ENCODE data around the gene CNTNAP2. TPM values are rescaled to one million over a fixed set of nuclear protein-coding genes. Genes with fewer than 3 reads are reported as not detected.

CNTNAP2 gene
- total and polyA plus RNA-seq, 2 of the 8 experiments (the other 6 are each of a cell fraction or from before 2014, with no cell fraction given): 27.9 to 71.0 TPM

GRCh38 chr7:146355216-146355615, 238.6 kb downstream of the CNTNAP2 start:
- FAIRE-seq: no peak
- TF ChIP-seq KDM4A (IDR thresholded peaks at IDR 0.05; ENCODE audit: low read depth, low read length, severe bottlenecking) (no peak), CHD2 (IDR thresholded peaks at IDR 0.05; ENCODE audit: low read length) (no peak), ZNF274 (IDR thresholded peaks at IDR 0.05; ENCODE audit: borderline replicate concordance, extremely low read depth, low read length) (no peak), TEAD4 (IDR thresholded peaks at IDR 0.05; ENCODE audit: low read depth, low read length) (no peak), POU5F1 (IDR thresholded peaks at IDR 0.05; ENCODE audit: low read depth, low read length) (no peak), JUND (IDR thresholded peaks at IDR 0.05; ENCODE audit: low read length) (no peak), RNF2 (IDR thresholded peaks at IDR 0.05; ENCODE audit: borderline replicate concordance, low read depth, low read length, missing control alignments, poor library complexity, severe bottlenecking) (no peak), YY1 (IDR thresholded peaks at IDR 0.05; ENCODE audit: low read depth, low read length) (no peak), EZH2 (IDR thresholded peaks at IDR 0.05; ENCODE audit: low read depth, low read length, severe bottlenecking) (no peak), NRF1 (IDR thresholded peaks at IDR 0.05; ENCODE audit: low read depth, low read length) (no peak), CHD1 (IDR thresholded peaks at IDR 0.05; ENCODE audit: low read depth, low read length) (no peak)
- TF ChIP-seq, protein P1, sequence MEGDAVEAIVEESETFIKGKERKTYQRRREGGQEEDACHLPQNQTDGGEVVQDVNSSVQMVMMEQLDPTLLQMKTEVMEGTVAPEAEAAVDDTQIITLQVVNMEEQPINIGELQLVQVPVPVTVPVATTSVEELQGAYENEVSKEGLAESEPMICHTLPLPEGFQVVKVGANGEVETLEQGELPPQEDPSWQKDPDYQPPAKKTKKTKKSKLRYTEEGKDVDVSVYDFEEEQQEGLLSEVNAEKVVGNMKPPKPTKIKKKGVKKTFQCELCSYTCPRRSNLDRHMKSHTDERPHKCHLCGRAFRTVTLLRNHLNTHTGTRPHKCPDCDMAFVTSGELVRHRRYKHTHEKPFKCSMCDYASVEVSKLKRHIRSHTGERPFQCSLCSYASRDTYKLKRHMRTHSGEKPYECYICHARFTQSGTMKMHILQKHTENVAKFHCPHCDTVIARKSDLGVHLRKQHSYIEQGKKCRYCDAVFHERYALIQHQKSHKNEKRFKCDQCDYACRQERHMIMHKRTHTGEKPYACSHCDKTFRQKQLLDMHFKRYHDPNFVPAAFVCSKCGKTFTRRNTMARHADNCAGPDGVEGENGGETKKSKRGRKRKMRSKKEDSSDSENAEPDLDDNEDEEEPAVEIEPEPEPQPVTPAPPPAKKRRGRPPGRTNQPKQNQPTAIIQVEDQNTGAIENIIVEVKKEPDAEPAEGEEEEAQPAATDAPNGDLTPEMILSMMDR (IDR thresholded peaks at IDR 0.05; ENCODE audit: control extremely low read depth in 1 of 3, insufficient read depth in 1 of 3, low read depth in 1 of 3, low read length in 3 of 3): no peak

More at GRCh38 chr7:146355216-146355615, 238.6 kb downstream of the CNTNAP2 start:
- H3K79me2 ChIP-seq (ENCODE audit: control insufficient read depth in 1 of 2, insufficient read depth in 2 of 2, low read length in 2 of 2): no peaks in the 10 kb centered on the region
- no peak for DNase-seq (ENCODE audit: low read depth in 1 of 2, low spot score in 2 of 2)
- H2AFZ ChIP-seq (ENCODE audit: low read length): no peak overlapping the region
- no peaks in the 10 kb centered on the region for H3K4me1 ChIP-seq (replicated peaks in 1 of 4; ENCODE audit: control insufficient read depth in 3 of 4, insufficient read depth in 4 of 4, low read length in 3 of 4)
- H4K91ac ChIP-seq (replicated peaks; ENCODE audit: insufficient read length, low read length): no peak overlapping the region
- no peak overlapping the region for H4K5ac ChIP-seq (ENCODE audit: insufficient read length, low read depth, low read length)
- H3K23ac ChIP-seq (ENCODE audit: insufficient read length): no peak overlapping the region
- H2BK120ac ChIP-seq (replicated peaks; ENCODE audit: low read depth, low read length): no peak overlapping the region
- H3K4ac ChIP-seq (replicated peaks; ENCODE audit: insufficient read length, low read depth, low read length): no peak overlapping the region
- H3K27me3 ChIP-seq (replicated peaks in 1 of 4; ENCODE audit: control insufficient read depth in 3 of 4, extremely low read depth in 1 of 4, insufficient read depth in 3 of 4, low read length in 3 of 4): no peaks in the 10 kb centered on the region
- H3K79me1 ChIP-seq (ENCODE audit: low read depth, low read length): no peaks in the 10 kb centered on the region
- H3K4me2 ChIP-seq (ENCODE audit: insufficient read depth in 1 of 2, low read depth in 2 of 2, low read length in 2 of 2): no peak overlapping the region
- no peaks in the 10 kb centered on the region for H4K20me1 ChIP-seq (replicated peaks in 1 of 2; ENCODE audit: control insufficient read depth in 1 of 2, insufficient read depth in 2 of 2, low read length in 2 of 2)
- no peak overlapping the region for H2BK20ac ChIP-seq (ENCODE audit: low read length)
- no peak overlapping the region for H3K27ac ChIP-seq (ENCODE audit: low read depth, low read length)
- H3K18ac ChIP-seq (ENCODE audit: extremely low read depth, low read length): no peak overlapping the region
- H2BK15ac ChIP-seq (ENCODE audit: low read length): no peak overlapping the region
- H2AK5ac ChIP-seq (ENCODE audit: low read depth, low read length): no peak overlapping the region
- no peak overlapping the region for H2BK5ac ChIP-seq (ENCODE audit: low read depth, low read length)
- H3K56ac ChIP-seq (replicated peaks; ENCODE audit: insufficient read length, low read depth, low read length): no peak overlapping the region
- H3K23me2 ChIP-seq (ENCODE audit: low read depth, low read length): no peaks in the 10 kb centered on the region; the same call in 1 of the 2 replicates
- H3K14ac ChIP-seq (ENCODE audit: insufficient read length): no peak overlapping the region
- no peak overlapping the region for H3K9ac ChIP-seq (replicated peaks in 1 of 4; ENCODE audit: extremely low read depth in 1 of 4, low read depth in 3 of 4, low read length in 3 of 4)
- H4K8ac ChIP-seq (ENCODE audit: extremely low read depth, insufficient read depth, low read length): no peak overlapping the region
- no peak overlapping the region for H3K4me3 ChIP-seq (ENCODE audit: extremely low read depth in 1 of 4, insufficient read depth in 2 of 4, low read depth in 3 of 4, low read length in 4 of 4)
- no peaks in the 10 kb centered on the region for H3K36me3 ChIP-seq (ENCODE audit: control insufficient read depth in 2 of 4, insufficient read depth in 4 of 4, low read length in 3 of 4)
- CTCF ChIA-PET (ENCODE audit: partially characterized antibody): interaction anchor here (0.6 to 0.7 kb wide), 2 partner anchors 16 to 165 kb away, joined by 3 to 4 read pairs; no protein-coding TSS in a partner anchor
- no peak overlapping the region for H2BK12ac ChIP-seq (ENCODE audit: low read depth, low read length)
- 89% methylated on average over 1 of the region's 1 CpG; no CpG with 5 or more reads in 1 of the 2 experiments for WGBS, 2 experiments (ENCODE audit: extremely low coverage in 1 of 2, insufficient coverage in 1 of 2, insufficient read length in 1 of 2, insufficient replicate concordance in 2 of 2, low coverage in 1 of 2, low lambda C conversion rate in 2 of 2, missing lambda C conversion rate in 1 of 2)
- POLR2A ChIA-PET (ENCODE audit: partially characterized antibody): no interaction called here
- no peaks in the 10 kb centered on the region for H3K9me3 ChIP-seq (ENCODE audit: insufficient read depth in 2 of 2, low read depth in 1 of 2, low read length in 1 of 2)
